ENCODE measurements around the gene FNBP1L.

- TF ChIP-seq POLR2AphosphoS5 (IDR thresholded peaks at IDR 0.05; ENCODE audit: low read depth, low read length), result no peak
- TF ChIP-seq POLR2A (IDR thresholded peaks at IDR 0.05; ENCODE audit: low read depth, low read length), result no peak
- no peak for TF ChIP-seq TAF1 (IDR thresholded peaks at IDR 0.05; ENCODE audit: borderline replicate concordance, low read depth, low read length)
Measured at GRCh38 chr1:93461236-93461635, 13.3 kb downstream of the FNBP1L start.

All from GM12892 (cell line).